ENCODE results near the gene TNPO1. TPM values are rescaled to one million over a fixed set of nuclear protein-coding genes. Genes with fewer than 3 reads are reported as not detected.

Gene TNPO1
- total and polyA plus RNA-seq, 2 of the 13 experiments (the other 11 are each of a cell fraction or from before 2014, with no cell fraction given), result 26.7 to 123 TPM

- TF ChIP-seq ZNF101 (CRISPR knock-in tag; IDR thresholded peaks at IDR 0.05; ENCODE audit: borderline replicate concordance, low read depth) (no peak), ZNF691 (CRISPR knock-in tag; IDR thresholded peaks at IDR 0.05; ENCODE audit: borderline replicate concordance, low read depth) (no peak), JARID2 (CRISPR knock-in tag; IDR thresholded peaks at IDR 0.05; ENCODE audit: insufficient replicate concordance) (no peak), ZHX1 (CRISPR knock-in tag; IDR thresholded peaks at IDR 0.05; ENCODE audit: low read depth) (no peak), ZBTB49 (CRISPR knock-in tag; IDR thresholded peaks at IDR 0.05; ENCODE audit: borderline replicate concordance) (no peak), ZNF644 (CRISPR knock-in tag; IDR thresholded peaks at IDR 0.05; ENCODE audit: low read depth) (no peak), ZXDC (CRISPR knock-in tag; IDR thresholded peaks at IDR 0.05) (no peak), POGZ (CRISPR knock-in tag; IDR thresholded peaks at IDR 0.05) (no peak), SUZ12 (IDR thresholded peaks at IDR 0.05; ENCODE audit: low read depth, low read length) (no peak), ZNF841 (CRISPR knock-in tag; IDR thresholded peaks at IDR 0.05; ENCODE audit: borderline replicate concordance) (no peak), YY1 (IDR thresholded peaks at IDR 0.05; ENCODE audit: insufficient read depth, insufficient replicate concordance, low read depth, low read length) (no peak), ZNF335 (CRISPR knock-in tag; IDR thresholded peaks at IDR 0.05) (no peak), HDAC1 (CRISPR knock-in tag; IDR thresholded peaks at IDR 0.05) (0 out of 2 replicates have a peak, but pooled peaks have one; percentile 3), NFE2L1 (CRISPR knock-in tag; IDR thresholded peaks at IDR 0.05; ENCODE audit: borderline replicate concordance) (no peak), ZMYM2 (CRISPR knock-in tag; IDR thresholded peaks at IDR 0.05) (no peak), SNRNP70 (IDR thresholded peaks at IDR 0.05; ENCODE audit: low read depth, low read length) (no peak), ATF7-NPFF (CRISPR knock-in tag; IDR thresholded peaks at IDR 0.05; ENCODE audit: low read depth) (0 out of 2 replicates have a peak, but pooled peaks have one; percentile 23), LCORL (IDR thresholded peaks at IDR 0.05) (no peak), LCORL (CRISPR knock-in tag; IDR thresholded peaks at IDR 0.05) (no peak), ZNF570 (CRISPR knock-in tag; IDR thresholded peaks at IDR 0.05; ENCODE audit: borderline replicate concordance) (no peak), FOXC1 (CRISPR knock-in tag; IDR thresholded peaks at IDR 0.05; ENCODE audit: borderline replicate concordance) (no peak; the same call in 1 of the 2 replicates)
These were observed 140.1 kb downstream of the TNPO1 start (continued) for GRCh38 chr5:72956324-72957140.
